Ovary (tissue), 3 donors: Measurements from ENCODE around the gene TXNDC2.

Experiments
- CTCF ChIP-seq, 3 donors: fragments of 450-650 bp in 2 of 3; fragments of 200-600 bp in 1 of 3; IDR thresholded peaks; one replicate each; pipeline versions ENCODE4 v1.5.1 to v1.8.0; 2016 to 2022; ENCODE audit warnings: antibody characterized with exemption in 3 of 3, mild to moderate bottlenecking in 1 of 3
- POLR2A ChIP-seq: fragments of 450-650 bp; IDR thresholded peaks from one replicate; pipeline ENCODE4 v1.6.1; 2017; ENCODE audit warnings: antibody characterized with exemption, mild to moderate bottlenecking, moderate library complexity
- donor health status: DM: no; HTN: no; CAD: no.

GRCh38 chr18:9916077-9916639 is 30.4 kb downstream of the TXNDC2 start:
- TF ChIP-seq CTCF (IDR thresholded peaks at IDR 0.05) (no peak), POLR2A (no peak)
